ENCODE results near the gene CCDC60.

CCDC60 gene

GRCh38 chr12:119447618-119448017, 113.1 kb downstream of the CCDC60 start:
- DNase-seq, result peak; percentile 37

GRCh38 chr12:119448611-119449131, 114.1 kb downstream of the CCDC60 start:
- peak; percentile 19 for DNase-seq

GRCh38 chr12:119450771-119451170, 116.2 kb downstream of the CCDC60 start:
- DNase-seq, result no peak

GRCh38 chr12:119456824-119457223, 122.3 kb downstream of the CCDC60 start:
- DNase-seq, result no peak

GRCh38 chr12:119457271-119457670, 122.7 kb downstream of the CCDC60 start:
- DNase-seq, result no peak

- DNase-seq, result no peak
Observed at GRCh38 chr12:119459481-119459880, 125.0 kb downstream of the CCDC60 start.

GRCh38 chr12:119460876-119461275, 126.3 kb downstream of the CCDC60 start:
- no peak for DNase-seq

- no peak for DNase-seq
Observed at GRCh38 chr12:119461636-119462214, 127.2 kb downstream of the CCDC60 start.

GRCh38 chr12:119463211-119463926, 128.8 kb downstream of the CCDC60 start:
- no peak for DNase-seq

GRCh38 chr12:119468296-119468695, 133.8 kb downstream of the CCDC60 start:
- DNase-seq, result no peak

- DNase-seq, result no peak
Observed at GRCh38 chr12:119475650-119476049, 141.1 kb downstream of the CCDC60 start.

GRCh38 chr12:119476951-119477350, 142.4 kb downstream of the CCDC60 start:
- no peak for DNase-seq

- DNase-seq, result peak; percentile 12
Observed at GRCh38 chr12:119479121-119479561, 144.6 kb downstream of the CCDC60 start.

- DNase-seq, result no peak
Observed at GRCh38 chr12:119480551-119480950, 146.0 kb downstream of the CCDC60 start.

- DNase-seq, result peak; percentile 12
Observed at GRCh38 chr12:119486599-119487154, 152.1 kb downstream of the CCDC60 start.

- no peak for DNase-seq
Observed at GRCh38 chr12:119491814-119492213, 157.3 kb downstream of the CCDC60 start.

GRCh38 chr12:119500209-119500608, 165.7 kb downstream of the CCDC60 start:
- DNase-seq, result no peak

- DNase-seq, result no peak
Observed at GRCh38 chr12:119501052-119501451, 166.5 kb downstream of the CCDC60 start.

GRCh38 chr12:119505001-119505400, 170.5 kb downstream of the CCDC60 start:
- no peak for DNase-seq

GRCh38 chr12:119512772-119513497, 178.4 kb downstream of the CCDC60 start:
- DNase-seq, result no peak

GRCh38 chr12:119528241-119528640, 193.7 kb downstream of the CCDC60 start:
- no peak for DNase-seq

GRCh38 chr12:119540476-119540875, 205.9 kb downstream of the CCDC60 start:
- no peak for DNase-seq
